Loucy (cell line): ENCODE data around the gene KSR2.

ENCODE experiments used
- EZH2phosphoT487 ChIP-seq: fragments of 200-600 bp; IDR thresholded peaks from 2 replicates; pipeline ENCODE4 v1.6.1; 2018; ENCODE audit warnings: antibody characterized with exemption, mild to moderate bottlenecking, moderate library complexity, borderline replicate concordance
- TF ChIP-seq, protein P1 (sequence below): fragments of 200-600 bp; sonication (generic); conservative IDR thresholded peaks from 2 replicates; pipeline ENCODE4 v1.5.1; 2014; ENCODE audit warnings: mild to moderate bottlenecking, antibody characterized with exemption, low read length

DNA sequence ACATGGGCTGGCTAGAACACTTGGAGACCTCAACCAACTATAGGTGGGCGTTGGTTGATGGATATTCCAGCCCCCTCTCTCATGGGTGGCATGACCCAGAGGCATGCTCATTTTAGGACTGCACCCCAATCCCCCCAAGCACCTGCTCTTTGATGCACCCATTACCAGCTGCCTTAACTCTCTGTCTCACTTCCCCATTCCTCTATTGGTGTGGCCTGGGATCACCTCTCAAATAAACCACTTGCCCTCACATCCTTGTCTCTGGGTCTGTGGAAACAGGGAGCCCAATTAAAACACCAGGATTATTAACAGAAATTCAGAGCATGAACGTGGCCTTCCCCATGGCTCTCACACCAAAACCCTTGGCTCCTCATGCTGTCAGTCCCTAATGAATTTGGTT lies 405.1 kb downstream of the KSR2 start:
- TF ChIP-seq, protein P1, sequence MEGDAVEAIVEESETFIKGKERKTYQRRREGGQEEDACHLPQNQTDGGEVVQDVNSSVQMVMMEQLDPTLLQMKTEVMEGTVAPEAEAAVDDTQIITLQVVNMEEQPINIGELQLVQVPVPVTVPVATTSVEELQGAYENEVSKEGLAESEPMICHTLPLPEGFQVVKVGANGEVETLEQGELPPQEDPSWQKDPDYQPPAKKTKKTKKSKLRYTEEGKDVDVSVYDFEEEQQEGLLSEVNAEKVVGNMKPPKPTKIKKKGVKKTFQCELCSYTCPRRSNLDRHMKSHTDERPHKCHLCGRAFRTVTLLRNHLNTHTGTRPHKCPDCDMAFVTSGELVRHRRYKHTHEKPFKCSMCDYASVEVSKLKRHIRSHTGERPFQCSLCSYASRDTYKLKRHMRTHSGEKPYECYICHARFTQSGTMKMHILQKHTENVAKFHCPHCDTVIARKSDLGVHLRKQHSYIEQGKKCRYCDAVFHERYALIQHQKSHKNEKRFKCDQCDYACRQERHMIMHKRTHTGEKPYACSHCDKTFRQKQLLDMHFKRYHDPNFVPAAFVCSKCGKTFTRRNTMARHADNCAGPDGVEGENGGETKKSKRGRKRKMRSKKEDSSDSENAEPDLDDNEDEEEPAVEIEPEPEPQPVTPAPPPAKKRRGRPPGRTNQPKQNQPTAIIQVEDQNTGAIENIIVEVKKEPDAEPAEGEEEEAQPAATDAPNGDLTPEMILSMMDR, result no peak
- no peak for TF ChIP-seq EZH2phosphoT487
